Endometrial microvascular endothelial cells (primary cell): ENCODE results near the gene KIF26B. TPM values are rescaled to one million over a fixed set of nuclear protein-coding genes. Genes with fewer than 3 reads are reported as not detected.
"Not testable (repeated sequence)": the region's sequence is repeated elsewhere in the genome, so short reads cannot be mapped to it uniquely, and the experiment has no call there.

ENCODE experiments used
- in situ Hi-C: cut with HindIII; loops from 2 replicates; pipeline ENCODE4 v1.10.0; 2017; ENCODE audit warnings: low sequenced_read_pairs, low pct_unique_long_range_greater_than_20kb; ENCODE audit errors: inconsistent ontology term
- total RNA-seq: library from RNA; depleted of rRNA; stranded (reverse); fragments of >200 nt; gene quantifications from one replicate; pipeline ENCODE4 v1.2.3, GENCODE V29; 2015; ENCODE audit errors: inconsistent ontology term

The KIF26B gene
- total RNA-seq, 1 donor from 2014 or later, result not detected

- in situ Hi-C loops, result not testable (repeated sequence)
Measured at GRCh38 chr1:245130281-245131025, 24.3 kb upstream of the KIF26B start.

GRCh38 chr1:245131026-245131393 lies 23.8 kb upstream of the KIF26B start:
- in situ Hi-C loops, result no loop called here

GRCh38 chr1:245132771-245133170 lies 22.0 kb upstream of the KIF26B start:
- in situ Hi-C loops, result no loop called here

DNA sequence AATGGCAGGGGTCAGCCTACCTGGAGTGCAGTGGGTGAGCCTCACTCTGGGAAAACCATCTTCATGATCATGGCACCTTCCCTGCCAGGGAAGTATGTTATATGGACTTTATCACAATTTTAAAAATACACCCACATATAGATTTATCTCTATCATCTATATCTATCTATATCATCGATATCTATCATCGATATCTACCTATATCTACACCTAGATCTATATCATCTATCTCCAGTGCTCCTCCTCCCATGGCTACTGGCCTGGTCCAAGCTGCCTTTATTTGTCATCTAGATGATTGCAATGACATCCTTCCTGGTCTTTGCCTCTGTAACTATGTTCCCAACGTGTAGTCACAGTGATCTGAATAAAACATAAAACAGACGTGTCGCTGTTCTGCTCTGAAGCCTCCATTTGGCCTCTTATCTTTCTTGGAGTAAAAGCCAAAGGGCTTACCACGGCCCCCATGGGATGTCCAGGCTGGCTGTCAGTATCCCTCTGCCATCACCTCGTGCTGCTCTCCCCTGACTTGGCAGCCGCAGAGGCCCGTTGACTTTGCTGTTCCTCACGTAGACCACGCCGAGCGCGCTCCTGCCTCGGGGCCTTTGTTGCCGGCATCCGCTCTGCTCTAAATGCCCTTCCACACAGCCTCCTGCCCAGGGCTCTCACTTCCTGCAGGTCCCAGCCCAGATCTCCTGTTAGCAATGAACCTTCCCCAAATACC lies 20.6 kb upstream of the KIF26B start:
- in situ Hi-C loops, result no loop called here

DNA sequence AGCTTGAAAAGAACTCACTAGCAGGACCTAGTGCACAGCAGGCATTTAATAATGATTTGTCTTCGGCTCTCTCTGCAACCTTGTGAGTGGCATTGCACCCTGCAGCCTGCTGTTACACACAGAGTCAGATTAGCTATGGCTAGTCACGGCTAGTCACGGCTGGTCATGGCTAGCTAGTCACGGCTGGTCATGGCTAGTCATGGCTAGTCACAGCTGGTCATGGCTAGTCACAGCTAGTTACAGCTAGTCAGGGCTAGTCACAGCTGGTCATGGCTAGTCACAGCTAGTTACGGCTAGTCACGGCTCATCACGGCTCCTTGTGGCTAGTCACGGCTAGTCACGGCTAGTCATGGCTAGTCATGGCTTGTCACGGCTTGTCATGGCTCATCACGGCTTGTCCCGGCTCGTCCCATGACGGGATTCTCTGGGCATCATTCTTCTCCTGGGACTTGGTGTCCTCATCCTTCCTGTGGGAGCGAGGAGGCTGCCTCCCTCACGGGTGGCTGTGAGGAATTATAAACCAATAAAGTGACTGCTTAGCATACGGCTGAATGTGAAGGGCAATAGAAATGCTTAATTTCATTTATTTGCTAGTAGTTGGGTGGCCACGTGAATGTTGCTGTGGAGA lies 12.5 kb upstream of the KIF26B start:
- in situ Hi-C loops, result no loop called here

DNA sequence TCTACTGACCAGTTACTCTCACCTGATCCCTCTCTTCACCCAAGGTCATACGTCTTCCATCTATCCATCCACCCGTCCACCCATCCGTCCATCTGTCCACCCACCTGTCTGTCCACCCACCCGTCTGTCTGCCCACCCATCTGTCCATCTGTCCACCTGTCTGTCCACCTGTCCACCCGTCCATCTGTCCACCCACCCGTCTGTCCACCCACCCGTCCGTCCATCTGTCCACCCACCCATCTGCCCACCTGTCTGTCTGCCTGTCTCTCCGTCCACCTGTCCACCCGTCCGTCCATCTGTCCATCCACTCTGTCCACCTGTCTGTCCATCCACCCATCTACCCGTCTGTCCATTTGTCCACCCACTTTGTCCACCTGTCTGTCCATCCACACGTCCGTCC lies 11.8 kb upstream of the KIF26B start:
- in situ Hi-C loops, result no loop called here

DNA sequence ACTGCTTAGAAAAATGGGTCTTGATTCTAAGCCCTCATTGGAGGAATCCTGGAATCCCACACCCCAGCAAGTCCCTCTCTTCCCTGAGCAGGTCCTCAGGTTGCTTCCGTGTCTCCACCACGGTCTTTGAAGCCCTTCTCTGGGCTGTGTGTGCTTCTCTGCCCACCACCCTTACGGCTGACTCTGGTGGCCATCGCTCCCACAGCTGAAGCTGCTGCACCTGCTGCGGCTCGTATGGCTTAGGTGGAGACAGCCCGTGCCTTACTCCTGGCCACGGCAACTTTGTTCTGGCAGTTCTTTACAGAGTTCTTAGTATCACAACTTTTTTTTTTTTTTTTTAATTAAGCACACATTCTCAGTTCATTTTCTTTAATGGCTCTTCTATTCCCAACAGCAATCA lies 10.9 kb upstream of the KIF26B start:
- in situ Hi-C loops, result no loop called here

- in situ Hi-C loops, result no loop called here
Measured at GRCh38 chr1:245148069-245148468, 6.7 kb upstream of the KIF26B start.

- in situ Hi-C loops, result no loop called here
Measured at GRCh38 chr1:245148861-245149260, 5.9 kb upstream of the KIF26B start.

- in situ Hi-C loops, result no loop called here
Measured at GRCh38 chr1:245153081-245153551, 1.7 kb upstream of the KIF26B start.

DNA sequence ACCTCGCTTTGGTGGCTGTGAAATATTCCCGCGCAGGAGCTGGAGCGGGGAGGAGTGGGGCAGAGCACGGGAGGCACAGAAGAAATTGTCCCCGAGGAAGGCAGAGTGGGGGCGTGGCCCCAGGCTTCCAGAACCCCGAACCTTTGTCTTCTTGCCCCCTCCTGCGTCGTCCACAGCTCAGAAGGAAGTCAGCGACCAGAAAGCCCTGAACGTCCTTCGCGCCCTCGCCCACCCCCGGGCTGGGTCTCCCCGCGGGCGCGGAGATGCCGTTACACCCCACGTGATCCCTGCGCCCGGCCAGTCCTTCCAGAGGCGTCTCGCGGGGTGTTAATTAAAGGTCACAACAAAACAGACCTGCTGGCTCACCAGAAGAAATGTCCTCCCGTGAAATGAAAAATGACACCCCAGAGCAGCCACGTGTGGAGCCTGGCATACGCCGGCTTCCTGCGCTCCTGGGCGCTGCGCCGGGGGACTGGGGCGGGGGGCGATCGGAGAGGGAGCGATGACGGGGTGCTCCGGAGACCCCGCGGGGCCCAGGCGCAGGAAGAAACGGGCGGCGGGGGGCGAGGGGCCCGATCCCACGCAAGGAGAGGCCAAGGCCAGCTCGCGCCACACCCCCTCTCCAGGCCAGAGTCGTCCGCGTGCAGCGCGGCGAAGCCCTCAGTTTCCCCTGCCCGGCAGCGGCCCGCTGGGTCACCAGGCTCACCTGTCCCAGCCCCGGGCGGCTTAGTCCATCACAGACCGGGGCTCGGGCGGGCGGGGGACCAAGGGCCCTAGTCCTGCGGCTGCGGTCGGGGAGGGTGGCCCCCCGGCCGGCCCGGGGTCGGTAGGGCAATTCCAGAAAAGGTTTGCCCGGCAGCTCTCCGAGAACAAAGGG lies 995 bp upstream of the KIF26B start:
- in situ Hi-C loops, result no loop called here

GRCh38 chr1:245155272-245156040 lies 671 bp downstream of the KIF26B start:
- in situ Hi-C loops, result no loop called here

DNA sequence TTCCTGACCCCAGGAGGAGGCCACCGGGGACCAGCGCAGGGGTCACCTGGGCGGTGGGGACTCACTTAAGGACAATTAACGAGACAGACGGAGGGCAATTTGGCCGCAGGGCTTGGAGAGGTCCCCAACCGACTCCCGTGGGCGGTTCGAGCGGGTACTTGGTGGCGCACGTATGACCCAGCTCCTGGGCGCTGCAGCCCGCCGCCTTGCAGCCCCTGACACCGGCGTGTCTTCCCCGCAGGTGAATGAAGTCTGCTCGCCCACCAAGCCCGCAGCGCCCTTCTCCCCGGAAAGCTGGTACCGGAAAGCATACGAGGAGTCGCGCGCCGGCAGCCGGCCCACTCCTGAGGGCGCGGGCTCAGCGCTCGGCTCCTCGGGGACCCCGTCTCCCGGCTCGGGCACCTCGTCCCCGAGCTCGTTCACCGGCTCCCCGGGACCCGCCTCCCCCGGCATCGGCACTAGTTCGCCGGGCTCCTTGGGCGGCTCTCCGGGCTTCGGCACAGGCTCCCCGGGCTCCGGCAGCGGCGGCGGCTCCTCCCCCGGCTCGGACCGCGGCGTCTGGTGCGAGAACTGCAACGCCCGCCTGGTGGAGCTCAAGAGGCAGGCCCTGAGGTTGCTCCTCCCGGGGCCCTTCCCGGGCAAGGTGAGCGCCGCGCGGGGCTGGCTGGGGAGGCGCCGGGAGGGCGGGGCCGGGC lies 1.4 kb downstream of the KIF26B start:
- in situ Hi-C loops, result no loop called here

DNA sequence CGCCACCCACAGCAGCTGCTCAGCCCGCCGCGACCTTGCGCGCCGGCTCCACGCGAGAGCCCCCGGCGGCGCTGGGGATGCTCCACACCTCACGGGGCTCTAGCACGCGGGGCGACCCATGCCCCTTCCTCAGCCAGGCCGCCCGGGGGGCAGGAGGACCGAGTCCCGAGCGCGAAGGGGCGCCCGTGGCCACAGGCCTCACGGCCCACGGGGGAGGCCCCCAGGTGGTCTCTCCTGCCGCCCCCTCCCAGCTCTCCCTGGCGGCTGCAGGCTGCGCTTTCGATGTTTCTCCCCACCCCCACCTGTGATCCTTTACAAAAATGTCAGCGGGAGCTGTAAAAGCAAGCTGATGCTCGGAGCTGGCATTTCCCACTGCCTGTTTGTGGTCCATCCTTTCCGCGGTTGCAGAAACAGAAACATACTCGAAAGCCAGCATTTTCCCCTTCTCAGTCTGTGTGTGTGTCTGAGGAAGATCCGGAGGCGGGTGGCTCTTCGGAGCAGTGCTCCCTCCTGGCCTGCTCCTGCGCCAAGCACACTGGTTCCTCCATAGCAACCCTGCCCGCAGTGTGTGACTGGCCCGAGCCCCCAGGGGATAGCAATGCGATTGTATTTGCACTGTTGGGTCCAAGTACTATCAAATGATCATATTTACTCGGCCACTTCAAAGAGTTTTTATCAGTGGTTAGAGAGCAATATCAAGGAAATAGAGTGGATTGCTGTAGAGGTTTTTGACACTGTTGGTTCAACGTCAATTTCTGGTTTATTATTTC lies 2.1 kb downstream of the KIF26B start:
- in situ Hi-C loops, result no loop called here

DNA sequence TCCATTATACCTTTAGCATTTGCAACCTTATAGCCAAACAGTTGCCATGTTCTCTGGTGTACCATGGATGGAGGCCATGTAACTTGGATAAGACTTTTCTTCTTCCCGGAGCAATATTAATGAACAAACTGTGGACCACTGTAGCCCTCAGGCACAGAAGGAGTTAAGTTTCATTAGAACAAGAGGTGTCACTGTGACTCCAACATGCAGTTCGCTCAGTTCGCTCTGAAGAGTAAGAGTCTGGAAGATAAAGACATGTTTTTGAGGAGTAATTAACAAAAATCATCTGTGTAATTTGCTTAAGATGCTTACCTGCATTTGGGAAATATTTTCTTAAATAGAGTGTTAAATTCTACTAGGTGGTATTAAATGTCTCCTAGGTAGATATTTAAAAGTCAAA lies 4.1 kb downstream of the KIF26B start:
- in situ Hi-C loops, result no loop called here

GRCh38 chr1:245160288-245160687 lies 5.5 kb downstream of the KIF26B start:
- in situ Hi-C loops, result no loop called here

DNA sequence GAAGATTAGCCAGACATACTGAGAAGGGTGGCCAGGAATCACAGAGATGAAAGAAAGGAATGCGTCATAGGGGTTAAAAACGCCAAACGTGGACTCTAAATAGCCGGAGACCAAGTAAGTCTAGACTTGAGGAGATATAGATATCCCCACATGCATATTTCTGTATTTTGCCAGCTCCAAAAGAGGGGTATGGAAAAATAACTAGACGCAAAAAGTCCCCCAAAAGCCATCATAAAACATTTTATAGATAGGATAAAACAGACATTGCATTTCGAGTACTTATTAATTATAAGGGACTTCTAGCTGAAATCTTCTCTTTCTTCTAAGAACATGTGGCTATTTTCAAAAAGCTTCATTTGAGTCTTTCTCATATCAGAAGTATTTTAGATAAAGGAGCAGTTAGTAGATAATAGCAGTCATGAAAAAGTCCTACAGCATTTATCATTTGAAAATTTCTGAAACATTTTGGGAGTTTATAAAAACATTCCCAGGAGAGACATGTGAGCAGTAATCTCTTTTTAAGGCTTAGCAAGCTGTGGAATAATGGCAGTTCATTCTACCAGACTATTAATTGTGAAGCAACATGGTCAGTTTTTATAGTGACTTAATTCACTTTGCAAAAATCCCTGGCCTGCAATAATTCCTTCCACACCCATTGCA lies 6.1 kb downstream of the KIF26B start:
- in situ Hi-C loops, result no loop called here
